ENCODE measurements around the gene G6PC1.
"Not testable (repeated sequence)": the region's sequence is repeated elsewhere in the genome, so short reads cannot be mapped to it uniquely, and the experiment has no call there.

Gene G6PC1

GRCh38 chr17:42873932-42874695, 26.5 kb upstream of the G6PC1 start:
- not testable (repeated sequence) for DNase-seq (ENCODE audit: low spot score)

DNA sequence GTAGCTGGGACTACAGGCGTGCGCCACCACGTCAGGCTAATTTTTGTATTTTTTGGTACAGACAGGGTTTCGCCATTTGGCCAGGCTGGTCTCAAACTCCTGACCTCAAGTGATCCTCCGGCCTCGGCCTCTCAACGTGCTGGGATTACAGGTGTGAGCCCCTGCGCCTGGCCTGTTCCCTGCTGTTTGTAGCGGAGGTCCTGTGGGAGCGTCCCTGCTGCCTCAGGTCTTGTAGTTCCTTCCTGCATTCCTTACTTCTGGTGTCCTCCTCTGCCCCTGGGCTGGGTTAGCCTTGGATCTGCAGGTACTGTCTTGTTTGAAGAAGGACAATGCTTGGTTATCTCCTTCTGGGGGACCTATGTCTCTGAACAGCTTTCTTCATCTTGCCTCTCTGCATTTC, 23.6 kb upstream of the G6PC1 start:
- DNase-seq (ENCODE audit: low spot score): no peak

DNA sequence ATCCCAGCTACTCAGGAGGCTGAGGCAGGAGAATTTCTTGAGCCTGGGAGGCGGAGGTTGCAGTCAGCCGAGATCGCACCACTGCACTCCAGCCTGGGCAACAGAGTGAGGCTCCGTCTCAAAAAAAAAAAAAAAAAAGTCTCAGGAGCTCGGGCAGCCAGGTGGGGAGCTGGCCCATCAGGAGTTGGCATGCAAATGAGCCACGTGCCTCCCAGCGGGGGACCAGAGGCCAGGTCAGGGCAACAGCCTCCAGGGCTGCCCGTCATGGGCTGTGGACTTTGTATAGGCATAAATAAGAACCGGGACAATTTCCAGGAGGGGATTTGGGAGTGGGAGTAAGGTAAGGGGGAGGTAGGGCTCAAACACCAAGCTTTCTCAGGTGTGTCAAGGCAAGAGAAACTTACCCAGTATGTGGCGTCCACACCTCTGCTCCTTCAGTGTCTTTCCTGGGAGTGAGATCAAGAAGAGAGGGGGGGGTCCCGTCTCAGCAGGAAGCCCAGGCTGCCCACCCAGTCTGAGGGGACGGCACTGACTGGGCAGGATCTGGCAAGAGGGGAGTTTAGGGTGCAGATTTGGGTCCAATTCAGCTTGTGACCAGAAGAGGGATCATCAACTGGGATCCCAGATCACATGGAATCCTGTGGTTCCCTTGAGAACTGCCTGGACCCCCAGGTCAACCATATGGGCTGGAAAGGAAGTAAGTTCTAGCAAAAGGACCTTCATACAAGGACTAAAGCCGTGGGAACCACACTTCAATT, 22.3 kb upstream of the G6PC1 start:
- no peak for DNase-seq (ENCODE audit: low spot score)

- no peak for DNase-seq (ENCODE audit: low spot score)
Measured at GRCh38 chr17:42878924-42879595, 21.5 kb upstream of the G6PC1 start.

GRCh38 chr17:42879596-42879985, 21.0 kb upstream of the G6PC1 start:
- no peak for DNase-seq (ENCODE audit: low spot score)

DNA sequence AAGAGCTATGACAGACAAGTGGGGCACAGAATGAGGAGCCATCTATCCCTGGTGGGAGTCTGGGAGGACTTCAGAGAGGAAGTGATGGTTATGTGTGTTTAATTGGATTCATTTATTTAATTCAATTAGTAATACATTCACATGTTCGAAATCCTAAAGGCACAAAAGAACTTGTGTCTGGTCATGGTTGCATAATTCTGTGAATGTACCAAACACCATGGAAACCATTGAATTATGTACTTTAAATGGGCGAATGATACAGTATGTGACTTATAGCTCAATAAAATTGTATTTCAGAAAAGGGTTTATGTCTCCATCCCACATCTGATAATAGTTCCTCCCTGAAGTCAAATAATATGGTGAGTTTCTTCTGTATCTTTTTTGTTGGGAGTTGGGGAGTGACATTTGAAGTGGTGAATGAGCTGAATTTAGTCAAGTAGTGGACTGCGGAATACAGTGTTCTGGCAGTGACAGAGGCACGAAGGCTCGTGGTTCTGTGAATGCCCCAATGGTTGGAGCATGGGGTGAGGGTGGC, 19.8 kb upstream of the G6PC1 start:
- no peak for DNase-seq (ENCODE audit: low spot score)

GRCh38 chr17:42881706-42882105, 18.9 kb upstream of the G6PC1 start:
- DNase-seq (ENCODE audit: low spot score): not testable (repeated sequence)

GRCh38 chr17:42882166-42882565, 18.4 kb upstream of the G6PC1 start:
- no peak for DNase-seq (ENCODE audit: low spot score)

DNA sequence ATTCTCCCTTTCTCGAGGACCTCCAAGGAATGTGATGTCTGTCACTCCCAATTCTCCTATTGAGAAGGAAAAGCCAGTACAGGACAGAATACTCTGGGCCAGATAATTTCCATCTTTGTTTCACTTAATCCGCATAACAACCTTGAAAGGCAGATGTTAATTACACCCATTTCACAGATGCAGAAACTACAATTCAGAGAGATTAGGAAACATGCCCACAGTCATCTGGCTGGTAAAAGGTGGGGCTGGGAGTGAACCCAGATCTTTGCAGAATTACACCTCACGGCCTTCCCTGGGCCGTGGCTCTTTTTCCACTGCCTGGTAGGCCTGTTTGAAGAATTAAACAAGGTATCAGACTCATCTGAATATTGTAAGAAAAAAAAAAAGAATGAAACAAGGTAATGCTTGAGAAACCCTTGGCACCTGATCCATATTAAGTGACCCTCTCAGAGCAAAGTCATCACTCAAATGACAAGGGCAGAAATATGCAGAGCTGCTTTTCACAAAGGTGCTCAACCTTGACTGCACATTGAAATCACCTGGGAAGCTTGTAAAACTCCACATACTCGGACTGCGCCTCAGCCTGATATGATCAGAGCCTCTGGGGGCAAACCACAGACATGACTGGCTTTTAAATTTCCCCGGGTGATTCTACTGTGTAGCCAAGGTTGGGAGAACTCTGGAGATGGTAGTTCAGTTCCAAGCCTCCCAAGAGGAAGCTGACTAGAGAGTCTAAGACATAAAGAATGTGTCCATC, 16.6 kb upstream of the G6PC1 start:
- DNase-seq (ENCODE audit: low spot score): no peak

GRCh38 chr17:42885806-42886205, 14.8 kb upstream of the G6PC1 start:
- not testable (repeated sequence) for DNase-seq (ENCODE audit: low spot score)

DNA sequence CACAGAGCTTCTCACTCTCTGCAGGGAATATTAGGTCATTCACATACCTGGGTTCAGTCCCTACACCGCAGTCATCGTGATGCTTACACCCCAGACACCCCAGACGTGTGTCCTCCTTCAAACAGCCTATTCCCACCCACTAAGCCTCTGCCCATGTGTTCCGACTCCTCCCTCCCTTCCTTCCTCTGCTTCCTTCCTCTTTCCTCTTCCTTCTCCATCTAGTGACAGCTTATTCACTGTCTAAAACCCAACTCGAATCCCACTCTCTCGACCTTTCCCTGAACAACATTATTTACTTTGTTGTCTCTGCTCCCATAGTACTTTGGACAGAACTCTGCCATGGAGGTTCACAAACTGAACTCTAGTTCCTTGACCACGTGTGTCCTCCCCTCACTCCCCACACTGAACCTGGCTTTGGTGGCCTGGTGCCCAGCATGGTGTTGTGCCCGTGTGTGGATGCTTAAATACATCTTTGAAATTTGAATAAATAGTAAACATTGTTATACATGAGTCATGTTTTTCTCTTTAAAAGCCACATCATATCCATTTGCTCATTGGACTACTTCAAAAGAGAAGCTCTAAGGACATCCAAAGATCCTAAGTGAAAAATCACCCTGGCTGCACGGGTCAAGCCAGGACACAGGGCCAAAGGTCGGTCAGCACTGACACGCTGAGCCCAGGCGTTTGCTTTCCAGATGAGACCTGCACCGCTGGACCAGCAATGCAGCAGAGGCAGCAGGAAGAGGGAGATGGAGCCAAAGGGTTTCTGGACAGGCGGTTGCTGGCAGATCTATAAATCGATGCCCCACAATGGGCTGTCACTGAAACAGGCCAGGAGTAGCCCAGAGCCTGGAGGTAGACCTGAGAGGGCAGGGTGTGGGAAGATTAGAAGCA, 14.1 kb upstream of the G6PC1 start:
- no peak for DNase-seq (ENCODE audit: low spot score)

GRCh38 chr17:42889809-42890208, 10.8 kb upstream of the G6PC1 start:
- no peak for DNase-seq (ENCODE audit: low spot score)

DNA sequence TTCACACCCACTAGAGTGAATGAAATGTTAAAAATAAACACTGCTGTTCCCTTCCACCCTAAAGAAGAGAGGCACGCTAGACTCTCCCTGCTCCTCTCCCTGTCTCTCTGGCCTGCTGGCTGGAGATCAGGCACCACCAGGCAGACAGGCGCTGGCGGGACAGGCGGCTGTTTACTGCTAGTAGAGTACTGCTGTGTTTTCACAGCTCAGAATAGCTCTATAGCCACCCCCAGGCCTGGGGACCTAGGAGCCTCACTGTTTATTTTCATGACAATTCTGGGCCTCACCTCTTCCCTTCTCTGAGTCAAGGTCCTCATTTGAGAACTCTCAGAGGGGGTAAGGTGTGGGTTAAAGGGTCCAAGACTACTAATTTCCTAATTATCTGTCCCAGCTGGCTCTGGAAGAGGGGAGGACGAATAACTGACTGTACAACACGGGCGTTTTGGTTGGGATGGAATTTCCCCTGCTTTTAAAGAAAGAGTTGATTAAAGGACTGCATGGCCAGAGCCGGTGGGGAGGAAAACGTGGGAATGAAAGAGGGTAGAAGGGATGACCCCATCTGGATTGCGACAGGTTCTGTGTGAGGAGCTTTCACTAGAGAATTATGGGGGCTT, 9.0 kb upstream of the G6PC1 start:
- DNase-seq (ENCODE audit: low spot score): no peak

DNA sequence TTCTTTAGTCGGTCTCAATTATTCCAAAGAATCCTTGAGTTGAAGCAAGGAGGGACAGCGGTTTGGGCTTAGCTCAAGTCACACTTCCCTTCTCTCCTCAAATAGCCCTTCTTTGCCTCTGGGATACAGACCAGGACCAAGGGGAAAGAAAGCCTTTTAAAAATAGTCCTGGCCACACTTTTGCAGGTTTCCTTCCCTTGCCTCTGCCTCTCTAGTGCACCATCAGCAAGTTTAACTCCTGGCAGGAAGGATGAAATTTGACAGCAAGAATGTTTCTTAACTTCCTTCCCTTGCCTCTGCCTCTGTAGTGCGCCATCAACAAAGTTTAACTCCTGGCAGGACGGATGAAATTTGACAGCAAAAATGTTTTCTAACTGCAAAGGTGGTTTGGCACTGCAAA, 7.2 kb upstream of the G6PC1 start:
- DNase-seq (ENCODE audit: low spot score): no peak

- no peak for DNase-seq (ENCODE audit: low spot score)
Measured at GRCh38 chr17:42894283-42895184, 6.1 kb upstream of the G6PC1 start.

DNA sequence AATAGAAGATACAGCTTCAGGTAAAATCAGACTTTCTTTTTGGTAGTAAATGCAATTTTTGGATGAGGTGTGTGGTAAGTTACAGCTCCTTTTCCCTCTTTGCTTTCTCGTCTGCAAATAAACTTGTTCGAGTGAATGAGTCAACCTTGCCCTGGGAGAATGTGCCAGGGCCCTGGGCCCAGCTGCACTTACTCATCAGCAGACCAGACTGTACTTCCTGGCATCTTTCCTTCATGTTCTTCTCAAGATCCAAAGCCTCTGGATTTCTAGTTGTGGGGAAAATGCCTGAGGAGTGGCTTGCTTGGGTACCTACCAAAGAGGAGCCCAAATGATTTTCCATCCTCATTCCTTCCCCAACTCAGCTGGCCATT, 5.4 kb upstream of the G6PC1 start:
- DNase-seq (ENCODE audit: low spot score): no peak

DNA sequence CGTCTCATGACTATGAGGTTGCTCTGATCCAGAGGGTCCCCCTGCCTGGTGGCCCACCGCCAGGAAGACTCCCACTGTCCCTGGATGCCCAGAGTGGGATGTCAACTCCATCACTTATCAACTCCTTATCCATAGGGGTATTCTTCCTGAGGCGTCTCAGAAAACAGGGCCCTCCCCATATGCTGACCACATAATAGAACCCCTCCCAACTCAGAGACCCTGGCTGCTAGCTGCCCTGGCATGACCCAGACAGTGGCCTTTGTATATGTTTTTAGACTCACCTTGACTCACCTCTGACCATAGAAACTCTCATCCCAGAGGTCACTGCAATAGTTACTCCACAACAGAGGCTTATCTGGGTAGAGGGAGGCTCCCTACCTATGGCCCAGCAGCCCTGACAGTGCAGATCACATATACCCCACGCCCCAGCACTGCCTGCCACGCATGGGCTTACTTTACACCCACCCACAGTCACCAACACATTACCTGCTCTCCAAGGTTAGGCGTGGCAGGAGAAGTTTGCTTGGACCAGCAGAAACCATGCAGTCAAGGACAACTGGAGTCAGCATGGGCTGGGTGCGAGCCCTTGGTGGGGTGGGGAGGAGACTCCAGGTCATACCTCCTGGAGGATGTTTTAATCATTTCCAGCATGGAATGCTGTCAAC, 2.3 kb upstream of the G6PC1 start:
- no peak for DNase-seq (ENCODE audit: low spot score)

- DNase-seq (ENCODE audit: low spot score): not testable (repeated sequence)
Measured at GRCh38 chr17:42899981-42900380, 618 bp upstream of the G6PC1 start.

Data from CD4-positive, alpha-beta T cell treated with Interleukin-6 at 100 ng/mL for 8 hours (primary cell).